ENCODE data around the gene HAS3.

- TF ChIP-seq CTCF (IDR thresholded peaks at IDR 0.05) (no peak), USF1 (IDR thresholded peaks at IDR 0.05; ENCODE audit: borderline replicate concordance, low read depth) (no peak), NFIC (IDR thresholded peaks at IDR 0.05; ENCODE audit: borderline replicate concordance) (no peak), TEAD4 (IDR thresholded peaks at IDR 0.05; ENCODE audit: borderline replicate concordance, insufficient read depth) (no peak), RAD21 (IDR thresholded peaks at IDR 0.05; ENCODE audit: low read length) (no peak), ZBTB33 (IDR thresholded peaks at IDR 0.05; ENCODE audit: borderline replicate concordance, low read depth) (no peak), TAF1 (IDR thresholded peaks at IDR 0.05; ENCODE audit: borderline replicate concordance, low read depth, low read length) (no peak), USF2 (IDR thresholded peaks at IDR 0.05; ENCODE audit: borderline replicate concordance, low read depth, low read length) (no peak), GABPA (IDR thresholded peaks at IDR 0.05; ENCODE audit: low read depth) (no peak), RCOR1 (IDR thresholded peaks at IDR 0.05; ENCODE audit: low read length) (no peak)
Measured at GRCh38 chr16:69108064-69108904, 2.8 kb downstream of the HAS3 start.
